HepG2 (cell line): ENCODE data around the gene NEDD8. TPM values are rescaled to one million over a fixed set of nuclear protein-coding genes. Genes with fewer than 3 reads are reported as not detected.

Experiments
- BCLAF1 ChIP-seq: fragments of 450-650 bp; IDR thresholded peaks from 2 replicates; pipeline ENCODE4 v1.6.1; 2017; ENCODE audit warnings: mild to moderate bottlenecking
- FOXP4 ChIP-seq: sonication (generic); formaldehyde crosslinking; IDR thresholded peaks from 2 replicates; pipeline ENCODE4 v1.4.0; 2020; ENCODE audit warnings: missing genetic modification reagents
- GATAD2A ChIP-seq: IDR thresholded peaks from 2 replicates; pipeline ENCODE4 v1.6.1; 2016
- NCOA2 ChIP-seq: sonication (generic); formaldehyde crosslinking; IDR thresholded peaks from 2 replicates; pipeline ENCODE4 v1.8.0; 2022; ENCODE audit warnings: inconsistent platforms
- RFX5 ChIP-seq: IDR thresholded peaks from 2 replicates; pipeline ENCODE4 v1.6.1; 2011; ENCODE audit warnings: low read depth, low read length, improper control_type of control experiment
- SNAPC2 ChIP-seq: sonication (generic); formaldehyde crosslinking; IDR thresholded peaks from 2 replicates; pipeline ENCODE4 v1.8.1; 2022; ENCODE audit warnings: mild to moderate bottlenecking, missing genetic modification reagents
- SOX6 ChIP-seq, 2 experiments: fragments of 450-650 bp in 1 of 2; sonication (generic) in 1 of 2; formaldehyde crosslinking in 1 of 2; IDR thresholded peaks; 2 replicates each; pipeline versions ENCODE4 v1.4.0 to v1.6.1; 2017 to 2020; ENCODE audit warnings: antibody characterized with exemption in 1 of 2, mild to moderate bottlenecking in 1 of 2, missing genetic modification reagents in 1 of 2
- YEATS2 ChIP-seq: sonication (generic); formaldehyde crosslinking; IDR thresholded peaks from 2 replicates; pipeline ENCODE4 v1.4.0; 2020; ENCODE audit warnings: missing genetic modification reagents, borderline replicate concordance
- ZNF281 ChIP-seq: sonication (generic); formaldehyde crosslinking; IDR thresholded peaks from 2 replicates; pipeline ENCODE4 v1.4.0; 2020; ENCODE audit warnings: missing genetic modification reagents, borderline replicate concordance
- ZNF30 ChIP-seq: sonication (generic); formaldehyde crosslinking; IDR thresholded peaks from 2 replicates; pipeline ENCODE4 v1.5.0; 2020; ENCODE audit warnings: mild to moderate bottlenecking, missing genetic modification reagents
- ZNF350 ChIP-seq: sonication (generic); formaldehyde crosslinking; IDR thresholded peaks from 2 replicates; pipeline ENCODE4 v1.4.0; 2020; ENCODE audit warnings: mild to moderate bottlenecking, low read depth, missing genetic modification reagents, borderline replicate concordance
- ZNF687 ChIP-seq: sonication (generic); formaldehyde crosslinking; IDR thresholded peaks from 2 replicates; pipeline ENCODE4 v1.5.1; 2020; ENCODE audit warnings: mild to moderate bottlenecking, missing genetic modification reagents, moderate library complexity
- ZNF766 ChIP-seq: sonication (generic); formaldehyde crosslinking; IDR thresholded peaks from 2 replicates; pipeline ENCODE4 v1.5.0; 2020; ENCODE audit warnings: missing genetic modification reagents, borderline replicate concordance
- ZSCAN21 ChIP-seq: sonication (generic); formaldehyde crosslinking; IDR thresholded peaks from 2 replicates; pipeline ENCODE4 v1.8.0; 2022; ENCODE audit warnings: mild to moderate bottlenecking, missing genetic modification reagents, moderate library complexity, borderline replicate concordance
- polyA plus RNA-seq, 8 experiments: library from polyadenylated mRNA; depleted of rRNA in 3 of 8; stranded (reverse) in 7 of 8; unstranded in 1 of 8; fragments of >200 nt; fragmentation: Illumina TruSeq in 4 of 8; extraction: Trizol in 4 of 8; gene quantifications; 2 replicates each; pipeline versions ENCODE4 v1.2.1 to v1.2.3, GENCODE V29; 2011 to 2016; ENCODE audit warnings: low read depth in 4 of 8, missing spikeins in 1 of 8, mixed read lengths in 1 of 8; ENCODE audit not compliant: insufficient read depth in 1 of 8
- total RNA-seq, 5 experiments: library from RNA; depleted of rRNA; stranded (reverse); fragments of >200 nt; fragmentation: Illumina TruSeq; extraction: Trizol; gene quantifications; 2 replicates each; pipeline ENCODE4 v1.2.3, GENCODE V29; 2016; ENCODE audit warnings: low read depth in 1 of 5

Gene NEDD8
- total and polyA plus RNA-seq, 2 of the 13 experiments (the other 11 are each of a cell fraction or from before 2014, with no cell fraction given): 535 to 713 TPM

- TF ChIP-seq ZNF687: peak; percentile 99
- peak; percentile 100 for TF ChIP-seq YEATS2 (CRISPR knock-in tag)
- TF ChIP-seq SNAPC2 (CRISPR knock-in tag): peak; percentile 99
- peak; percentile 88 for TF ChIP-seq FOXP4 (CRISPR knock-in tag)
- no peak for TF ChIP-seq BCLAF1
- peak; percentile 96; the same call in 1 of the 2 replicates for TF ChIP-seq ZSCAN21 (CRISPR knock-in tag)
- TF ChIP-seq GATAD2A (CRISPR knock-in tag): peak; percentile 92
- no peak for TF ChIP-seq SOX6 (IDR thresholded peaks at IDR 0.05)
- TF ChIP-seq SOX6 (CRISPR knock-in tag; IDR thresholded peaks at IDR 0.05): peak; percentile 92
- peak; percentile 92 for TF ChIP-seq ZNF281 (CRISPR knock-in tag)
- peak; percentile 80; the same call in 1 of the 2 replicates for TF ChIP-seq NCOA2 (CRISPR knock-in tag)
- TF ChIP-seq ZNF30 (CRISPR knock-in tag): peak; percentile 79; the same call in 1 of the 2 replicates
- peak; percentile 100 for TF ChIP-seq ZNF350 (CRISPR knock-in tag)
- TF ChIP-seq RFX5: peak; percentile 72
- peak; percentile 97 for TF ChIP-seq ZNF766 (CRISPR knock-in tag)
These were observed 43.7 kb downstream of the NEDD8 start, which contains the start of gene IPO4 (continued) for GRCh38 chr14:24188251-24189058.
